ENCODE measurements around the gene RPLP2.

The RPLP2 gene

GRCh38 chr11:824292-824880, 14.6 kb downstream of the RPLP2 start:
- H3K4me3 ChIP-seq (ENCODE audit: low read depth in 1 of 2, low read length in 2 of 2), result no peak overlapping the region
- H3K9me3 ChIP-seq (ENCODE audit: insufficient read depth, low read length, severe bottlenecking), result no peaks in the 10 kb centered on the region
- H3K9ac ChIP-seq (ENCODE audit: low read depth, low read length), result no peak overlapping the region
- no peak overlapping the region for H2AFZ ChIP-seq (ENCODE audit: low read depth, low read length)
- DNase-seq, result no peak
- peaks cover 23% of the 10 kb centered on the region for H3K79me2 ChIP-seq (ENCODE audit: insufficient read depth, low read length)
- TF ChIP-seq EZH2 (IDR thresholded peaks at IDR 0.05; ENCODE audit: borderline replicate concordance, low read depth, low read length, severe bottlenecking), result no peak
- no peak for TF ChIP-seq CTCF (IDR thresholded peaks at IDR 0.05; ENCODE audit: borderline replicate concordance, extremely low read depth, low read length, poor library complexity, severe bottlenecking)
- H3K4me2 ChIP-seq (ENCODE audit: insufficient read depth, low read length), result no peak overlapping the region
- no peak for ATAC-seq (ENCODE audit: insufficient read depth, low read depth)
- peaks cover 38% of the 10 kb centered on the region for H3K4me1 ChIP-seq (ENCODE audit: insufficient read depth, low read length)
- no peak overlapping the region for H3K27ac ChIP-seq (ENCODE audit: low read length)
- peaks cover 46% of the 10 kb centered on the region for H4K20me1 ChIP-seq (ENCODE audit: insufficient read depth, low read length)
- H3K36me3 ChIP-seq (ENCODE audit: insufficient read depth, low read length), result peaks cover 39% of the 10 kb centered on the region
- H3K27me3 ChIP-seq (ENCODE audit: insufficient read depth, low read length, poor library complexity), result peaks cover 35% of the 10 kb centered on the region

DNA sequence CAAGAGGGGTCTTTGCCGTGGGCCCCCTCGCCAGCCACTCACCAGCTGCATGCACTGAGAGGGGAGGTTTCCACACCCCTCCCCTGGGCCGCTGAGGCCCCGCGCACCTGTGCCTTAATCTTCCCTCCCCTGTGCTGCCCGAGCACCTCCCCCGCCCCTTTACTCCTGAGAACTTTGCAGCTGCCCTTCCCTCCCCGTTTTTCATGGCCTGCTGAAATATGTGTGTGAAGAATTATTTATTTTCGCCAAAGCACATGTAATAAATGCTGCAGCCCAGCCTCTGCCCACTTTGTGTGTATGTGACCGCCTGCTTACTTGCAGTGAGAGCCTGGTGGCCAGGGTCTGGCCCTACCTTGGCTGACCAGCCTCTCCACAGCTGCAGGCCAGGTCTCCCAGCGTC, 15.2 kb downstream of the RPLP2 start:
- Histone ChIP-seq H3K9ac (ENCODE audit: low read depth, low read length) (no peak overlapping the region), H3K4me1 (ENCODE audit: insufficient read depth, low read length) (peaks cover 37% of the 10 kb centered on the region), H3K27ac (ENCODE audit: low read length) (no peak overlapping the region), H3K4me2 (ENCODE audit: insufficient read depth, low read length) (no peak overlapping the region), H3K79me2 (ENCODE audit: insufficient read depth, low read length) (peaks cover 20% of the 10 kb centered on the region), H3K4me3 (ENCODE audit: low read depth in 1 of 2, low read length in 2 of 2) (no peak overlapping the region), H4K20me1 (ENCODE audit: insufficient read depth, low read length) (peaks cover 46% of the 10 kb centered on the region), H3K27me3 (ENCODE audit: insufficient read depth, low read length, poor library complexity) (peaks cover 40% of the 10 kb centered on the region), H2AFZ (ENCODE audit: low read depth, low read length) (no peak overlapping the region), H3K36me3 (ENCODE audit: insufficient read depth, low read length) (peaks cover 39% of the 10 kb centered on the region), H3K9me3 (ENCODE audit: insufficient read depth, low read length, severe bottlenecking) (no peaks in the 10 kb centered on the region)
- ATAC-seq (ENCODE audit: insufficient read depth, low read depth) (no peak), DNase-seq (no peak)
- no peak for TF ChIP-seq CTCF (IDR thresholded peaks at IDR 0.05; ENCODE audit: borderline replicate concordance, extremely low read depth, low read length, poor library complexity, severe bottlenecking)
- no peak for TF ChIP-seq EZH2 (IDR thresholded peaks at IDR 0.05; ENCODE audit: borderline replicate concordance, low read depth, low read length, severe bottlenecking)

DNA sequence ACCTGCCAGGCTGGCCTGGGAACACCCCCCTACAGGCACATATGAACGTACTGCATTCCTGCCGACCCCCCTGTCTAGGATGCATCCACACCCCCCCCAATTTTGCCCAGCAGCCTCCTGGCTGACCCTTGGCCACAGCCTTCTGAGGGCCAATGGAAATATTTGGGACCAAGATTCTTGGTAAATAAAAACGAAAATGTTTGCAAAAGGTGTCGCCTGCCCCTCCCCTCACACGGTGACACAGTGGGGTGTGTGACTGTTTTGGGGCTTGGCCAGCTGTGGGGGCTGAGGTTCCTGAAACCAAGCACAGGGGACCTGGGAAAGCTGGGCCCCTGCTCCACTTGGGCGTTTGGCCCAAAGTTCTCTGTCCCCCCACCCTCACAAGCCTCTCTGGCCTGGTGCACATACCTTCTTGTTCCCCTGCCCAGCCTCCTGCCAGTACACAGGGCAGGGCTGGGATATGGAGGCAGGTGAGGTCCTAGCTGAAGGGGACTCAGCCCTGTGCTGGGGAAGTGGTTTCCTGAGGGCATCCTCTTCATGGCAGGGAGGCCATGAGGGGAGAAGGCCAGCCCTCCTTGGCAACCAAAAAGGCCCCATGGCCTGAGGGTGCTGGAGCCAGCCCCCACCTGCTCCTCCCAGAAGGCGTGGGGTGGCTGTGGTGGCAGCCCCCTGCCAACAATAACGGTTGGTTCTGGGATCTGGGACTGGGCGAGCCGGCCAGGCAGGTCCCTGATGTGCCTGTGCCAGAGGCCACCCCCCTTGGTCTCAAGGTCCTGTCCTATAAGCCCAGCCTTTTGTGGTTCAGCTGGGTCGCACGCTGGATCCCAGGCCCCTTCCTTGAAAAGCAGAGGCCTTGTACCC, 15.8 kb downstream of the RPLP2 start:
- H3K27me3 ChIP-seq (ENCODE audit: insufficient read depth, low read length, poor library complexity), result peaks cover 41% of the 10 kb centered on the region
- H3K36me3 ChIP-seq (ENCODE audit: insufficient read depth, low read length), result peaks cover 39% of the 10 kb centered on the region
- ATAC-seq (ENCODE audit: insufficient read depth, low read depth), result no peak
- H3K9ac ChIP-seq (ENCODE audit: low read depth, low read length), result no peak overlapping the region
- H4K20me1 ChIP-seq (ENCODE audit: insufficient read depth, low read length), result peaks cover 41% of the 10 kb centered on the region
- H3K79me2 ChIP-seq (ENCODE audit: insufficient read depth, low read length), result peaks cover 14% of the 10 kb centered on the region
- H3K27ac ChIP-seq (ENCODE audit: low read length), result no peak overlapping the region
- peaks cover 30% of the 10 kb centered on the region for H3K4me1 ChIP-seq (ENCODE audit: insufficient read depth, low read length)
- H2AFZ ChIP-seq (ENCODE audit: low read depth, low read length), result no peak overlapping the region
- H3K4me3 ChIP-seq (ENCODE audit: low read depth in 1 of 2, low read length in 2 of 2), result no peak overlapping the region
- H3K4me2 ChIP-seq (ENCODE audit: insufficient read depth, low read length), result peak overlapping the region; percentile 80
- no peak for DNase-seq
- TF ChIP-seq EZH2 (IDR thresholded peaks at IDR 0.05; ENCODE audit: borderline replicate concordance, low read depth, low read length, severe bottlenecking) (no peak), CTCF (IDR thresholded peaks at IDR 0.05; ENCODE audit: borderline replicate concordance, extremely low read depth, low read length, poor library complexity, severe bottlenecking) (no peak)
- H3K9me3 ChIP-seq (ENCODE audit: insufficient read depth, low read length, severe bottlenecking), result no peaks in the 10 kb centered on the region

Data from DND-41 (cell line).